LNCAP (cell line): Measurements from ENCODE around the gene SRSF3.

ENCODE experiments used
- TF ChIP-seq, protein P1 (sequence below): fragments of 450-650 bp; IDR thresholded peaks from 2 replicates; pipeline ENCODE4 v1.5.1; 2017; ENCODE audit warnings: mild to moderate bottlenecking

The SRSF3 gene

DNA sequence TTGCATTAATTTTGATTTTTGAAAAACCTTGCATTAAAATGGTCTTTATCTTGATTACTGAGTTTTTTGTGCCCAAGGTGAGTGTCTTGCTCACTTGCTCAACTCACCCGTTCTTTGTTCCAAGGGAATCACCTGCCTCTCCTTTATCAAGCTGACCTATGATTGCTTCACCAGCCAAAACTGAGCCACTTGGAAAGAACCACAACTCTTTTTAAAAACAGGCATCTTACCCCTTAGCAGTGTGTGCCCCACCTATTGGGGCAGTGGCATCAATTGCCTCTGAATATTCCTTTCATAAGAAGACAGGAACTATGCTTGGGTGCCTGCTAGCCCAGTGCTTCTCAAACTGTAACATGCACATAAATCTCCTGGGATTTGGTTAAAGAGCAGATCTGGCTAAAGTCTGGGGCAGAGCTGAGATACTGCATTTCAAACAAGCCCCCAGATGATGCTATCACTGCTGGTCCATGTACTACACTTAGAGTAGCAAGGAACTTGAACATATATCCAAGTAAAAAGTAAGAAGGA, 43.6 kb upstream of the SRSF3 start:
- TF ChIP-seq, protein P1, sequence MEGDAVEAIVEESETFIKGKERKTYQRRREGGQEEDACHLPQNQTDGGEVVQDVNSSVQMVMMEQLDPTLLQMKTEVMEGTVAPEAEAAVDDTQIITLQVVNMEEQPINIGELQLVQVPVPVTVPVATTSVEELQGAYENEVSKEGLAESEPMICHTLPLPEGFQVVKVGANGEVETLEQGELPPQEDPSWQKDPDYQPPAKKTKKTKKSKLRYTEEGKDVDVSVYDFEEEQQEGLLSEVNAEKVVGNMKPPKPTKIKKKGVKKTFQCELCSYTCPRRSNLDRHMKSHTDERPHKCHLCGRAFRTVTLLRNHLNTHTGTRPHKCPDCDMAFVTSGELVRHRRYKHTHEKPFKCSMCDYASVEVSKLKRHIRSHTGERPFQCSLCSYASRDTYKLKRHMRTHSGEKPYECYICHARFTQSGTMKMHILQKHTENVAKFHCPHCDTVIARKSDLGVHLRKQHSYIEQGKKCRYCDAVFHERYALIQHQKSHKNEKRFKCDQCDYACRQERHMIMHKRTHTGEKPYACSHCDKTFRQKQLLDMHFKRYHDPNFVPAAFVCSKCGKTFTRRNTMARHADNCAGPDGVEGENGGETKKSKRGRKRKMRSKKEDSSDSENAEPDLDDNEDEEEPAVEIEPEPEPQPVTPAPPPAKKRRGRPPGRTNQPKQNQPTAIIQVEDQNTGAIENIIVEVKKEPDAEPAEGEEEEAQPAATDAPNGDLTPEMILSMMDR, result no peak

DNA sequence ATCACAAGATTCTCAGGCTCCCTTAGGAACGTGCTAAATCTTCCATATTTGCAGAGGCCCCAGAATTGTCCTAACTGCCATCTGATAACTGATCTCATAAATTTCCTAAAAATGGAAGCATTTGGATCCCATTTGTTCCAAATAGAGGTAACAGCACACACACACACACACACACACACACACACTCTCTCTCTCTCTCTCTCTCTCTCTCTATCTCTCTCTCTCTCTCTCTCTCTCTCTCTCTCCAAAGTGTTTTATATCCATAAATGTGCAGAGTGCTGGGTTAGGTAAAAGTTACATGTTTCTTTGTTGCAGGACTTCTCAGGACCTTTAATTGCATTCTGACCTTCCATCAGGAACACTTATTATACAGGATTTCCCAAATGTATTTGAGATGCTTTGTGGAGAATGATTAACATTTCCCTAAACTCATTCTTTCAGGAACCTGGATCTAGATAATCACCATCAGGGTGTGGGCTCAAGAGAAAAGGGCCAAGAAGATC, 38.4 kb upstream of the SRSF3 start:
- TF ChIP-seq, protein P1, result no peak

DNA sequence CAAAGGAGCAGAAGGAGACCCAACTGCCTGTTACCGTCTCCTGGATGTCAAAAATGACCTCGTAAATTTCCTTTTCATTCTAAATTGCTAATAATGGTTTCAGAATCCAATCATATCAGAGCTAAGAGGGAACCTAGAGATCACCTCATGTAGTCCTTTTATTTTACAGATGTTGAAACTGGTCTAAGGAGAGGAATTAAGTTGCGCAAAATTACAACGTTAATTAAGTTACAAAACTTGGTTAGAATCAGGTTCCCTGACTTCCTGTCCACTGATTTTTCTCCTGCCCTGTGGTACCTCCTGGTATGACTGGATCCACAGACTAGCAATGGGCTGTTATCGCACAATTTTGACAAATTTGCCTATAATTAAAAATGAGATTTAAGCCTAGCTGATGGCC, 37.9 kb upstream of the SRSF3 start:
- TF ChIP-seq, protein P1, result no peak

DNA sequence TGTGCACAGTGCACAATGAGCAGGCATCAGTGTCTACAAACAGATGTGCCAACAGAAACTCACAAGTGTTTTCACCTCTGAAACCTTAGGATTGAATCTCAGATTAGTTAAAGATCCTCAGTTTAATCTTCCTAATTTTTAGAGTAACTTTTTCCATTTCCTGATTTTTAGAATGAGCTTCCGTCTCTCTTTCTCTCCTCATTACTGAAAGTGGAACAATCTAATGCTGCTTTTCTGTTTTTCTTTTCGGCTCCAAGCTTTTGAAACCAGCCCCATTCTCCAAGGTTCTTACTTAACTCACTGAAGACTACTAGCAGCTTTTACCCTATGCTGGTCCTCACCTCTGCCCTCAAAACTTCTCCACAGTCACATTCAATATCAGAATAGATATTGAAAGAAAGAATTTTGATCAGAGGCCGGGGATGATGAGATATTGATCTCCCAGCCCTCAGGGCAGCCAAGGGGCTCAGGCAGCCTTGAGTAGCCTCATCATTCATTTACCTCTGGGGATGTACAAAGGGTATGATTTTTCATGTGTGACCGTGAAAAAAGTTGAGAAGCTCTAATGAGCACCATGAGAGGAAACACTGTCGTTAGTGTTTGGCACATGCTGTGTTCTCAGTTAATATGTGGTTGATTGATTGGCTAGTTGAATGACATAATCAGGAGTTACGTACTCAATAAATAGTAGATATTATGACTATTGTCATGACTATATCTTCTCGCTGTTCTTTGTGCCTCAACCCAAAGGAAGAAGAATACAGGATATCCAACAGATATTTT, 35.0 kb upstream of the SRSF3 start:
- TF ChIP-seq, protein P1, result no peak

DNA sequence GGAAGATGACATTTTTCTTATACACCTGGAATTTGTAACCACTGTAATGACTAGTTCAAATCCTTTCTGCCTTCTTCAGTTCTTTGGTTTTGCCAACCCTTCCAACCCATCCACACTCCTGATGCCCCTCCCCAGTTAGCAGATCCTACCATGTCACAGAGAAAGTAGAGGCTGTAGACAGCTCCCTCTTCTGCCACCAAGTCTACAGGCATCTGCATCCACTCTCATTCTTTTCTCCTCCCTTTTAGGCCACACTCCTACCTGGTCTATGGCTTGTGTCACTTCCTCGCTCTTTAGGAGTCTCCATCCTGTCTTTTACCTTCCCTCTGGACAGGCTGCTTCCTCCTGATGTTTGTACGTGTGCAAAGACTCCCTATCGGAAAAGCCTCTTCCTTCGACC, 33.3 kb upstream of the SRSF3 start:
- TF ChIP-seq, protein P1, result no peak

DNA sequence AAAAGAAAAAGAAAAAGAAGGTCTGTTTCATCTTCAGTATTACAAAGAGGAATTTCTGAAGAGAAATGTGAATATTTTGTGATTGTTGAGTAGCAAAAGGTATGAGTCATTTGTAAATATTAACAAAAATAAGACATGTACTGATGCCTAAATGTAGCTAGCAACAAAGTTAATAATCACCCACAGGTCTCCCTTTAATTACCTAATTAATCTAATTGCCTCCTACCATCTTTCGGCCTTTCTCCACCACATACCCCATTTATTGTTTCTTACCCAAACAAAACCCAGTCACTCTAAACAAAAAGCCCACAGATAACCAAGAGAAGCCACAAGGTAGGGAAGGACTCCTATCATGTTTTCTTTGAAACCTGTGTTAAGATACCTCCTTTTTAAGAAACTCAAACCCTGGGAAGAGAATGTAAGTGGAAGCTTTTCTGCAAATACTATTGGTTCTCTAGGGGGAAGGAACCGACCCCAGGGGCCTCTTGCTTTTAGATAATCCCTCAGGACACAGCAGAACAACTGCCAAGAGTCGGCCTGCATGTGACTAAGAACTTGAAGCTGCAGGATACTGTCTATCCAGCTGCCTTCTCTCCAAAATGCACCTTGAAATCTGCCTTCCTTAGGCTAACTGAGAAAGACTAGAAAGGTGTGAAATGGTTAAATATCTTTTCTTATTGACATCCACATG, 30.8 kb upstream of the SRSF3 start:
- TF ChIP-seq, protein P1, result no peak

DNA sequence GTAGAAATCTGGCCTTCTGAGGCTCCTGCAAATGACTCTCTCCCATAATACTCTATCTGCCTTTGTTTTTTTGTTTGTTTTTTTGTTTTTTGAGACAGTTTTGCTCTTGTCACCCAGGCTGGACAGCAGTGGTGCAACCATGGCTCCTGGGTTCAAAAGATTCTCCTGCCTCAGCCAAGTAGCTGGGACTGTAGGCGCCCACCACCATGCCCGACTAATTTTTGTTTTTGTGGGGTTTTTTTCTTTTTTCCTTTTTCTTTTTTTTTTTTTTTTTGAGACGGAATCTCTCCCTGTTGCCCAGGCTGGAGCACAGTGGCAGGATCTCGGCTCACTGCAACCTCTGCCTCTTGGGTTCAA, 30.3 kb upstream of the SRSF3 start:
- TF ChIP-seq, protein P1, result no peak
